Stimulated activated CD8-positive, alpha-beta memory T cell treated with anti-CD3 and anti-CD28 coated beads, Interleukin-15, amount 100 ng/mL, for 4 hours (primary cell): ENCODE results near the gene NPC1L1.
A peak's percentile ranks its signal among the peaks of the same experiment; 100 is the strongest.

Experiments
- DNase-seq, 2 donors: peaks; one replicate each; pipeline ENCODE4 v3.0.0-alpha.2; 2020; ENCODE audit warnings: low read depth in 2 of 2

Gene NPC1L1

GRCh38 chr7:44541028-44541869 lies at the start of gene NPC1L1:
TSS of gene NPC1L1 (minus strand) at chr7:44541330. CDS start at chr7:44541259, 71 bp downstream.
- no peak for DNase-seq

DNA sequence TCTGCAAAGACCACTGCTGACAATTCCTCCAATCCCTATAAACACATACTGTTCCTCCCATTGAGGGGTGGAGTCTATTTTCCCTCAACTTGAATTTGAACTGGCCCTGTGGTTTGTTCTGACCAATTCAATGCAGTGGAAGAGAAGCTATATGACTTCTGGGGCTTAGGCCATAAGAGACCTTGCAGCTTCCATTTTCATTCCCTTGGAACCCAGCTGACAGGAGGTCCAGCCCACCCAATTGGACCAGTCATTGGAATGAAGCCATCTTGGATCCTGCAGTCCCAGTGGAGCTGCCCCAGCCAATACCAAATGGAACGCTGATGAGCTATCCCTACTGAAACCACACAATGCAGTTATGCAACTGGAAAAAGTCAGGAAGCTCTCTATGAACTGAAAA lies 49.8 kb upstream of the NPC1L1 start:
- no peak for DNase-seq

- peak in 1 of 2 donors; percentile 34 for DNase-seq
Observed at GRCh38 chr7:44587843-44588711, 46.9 kb upstream of the NPC1L1 start.

DNA sequence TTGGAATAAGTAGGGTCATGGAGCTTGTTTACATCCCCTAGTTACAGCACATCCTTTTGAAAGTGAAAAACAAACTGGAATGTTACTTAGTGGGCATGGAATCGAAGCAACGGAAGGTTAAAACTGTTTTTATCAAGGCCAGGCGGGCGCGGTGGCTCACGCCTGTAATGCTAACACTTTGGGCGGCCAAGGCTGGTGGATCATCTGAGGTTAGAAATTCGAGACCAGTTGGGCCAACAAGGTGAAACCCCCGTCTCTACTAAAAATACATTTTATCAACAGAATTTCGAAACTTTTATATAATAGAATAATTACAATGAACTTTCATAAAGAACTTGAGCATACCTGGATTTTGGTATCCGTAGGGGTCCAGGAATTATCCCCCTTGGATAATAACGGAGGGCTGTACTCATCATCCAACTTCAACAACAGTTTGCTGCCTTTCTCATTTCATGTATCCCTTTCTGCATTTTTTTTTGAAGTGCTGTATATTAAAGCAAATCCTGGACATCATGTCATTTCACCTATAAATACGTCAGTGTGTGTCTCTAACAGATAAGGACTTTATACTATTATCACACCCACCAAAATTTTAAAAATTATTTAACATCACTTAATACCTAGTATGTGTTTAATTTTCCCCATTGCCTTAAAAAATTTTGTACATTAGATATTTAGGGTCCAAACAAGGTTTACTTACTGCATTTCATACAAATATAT lies 42.2 kb upstream of the NPC1L1 start:
- no peak for DNase-seq

DNA sequence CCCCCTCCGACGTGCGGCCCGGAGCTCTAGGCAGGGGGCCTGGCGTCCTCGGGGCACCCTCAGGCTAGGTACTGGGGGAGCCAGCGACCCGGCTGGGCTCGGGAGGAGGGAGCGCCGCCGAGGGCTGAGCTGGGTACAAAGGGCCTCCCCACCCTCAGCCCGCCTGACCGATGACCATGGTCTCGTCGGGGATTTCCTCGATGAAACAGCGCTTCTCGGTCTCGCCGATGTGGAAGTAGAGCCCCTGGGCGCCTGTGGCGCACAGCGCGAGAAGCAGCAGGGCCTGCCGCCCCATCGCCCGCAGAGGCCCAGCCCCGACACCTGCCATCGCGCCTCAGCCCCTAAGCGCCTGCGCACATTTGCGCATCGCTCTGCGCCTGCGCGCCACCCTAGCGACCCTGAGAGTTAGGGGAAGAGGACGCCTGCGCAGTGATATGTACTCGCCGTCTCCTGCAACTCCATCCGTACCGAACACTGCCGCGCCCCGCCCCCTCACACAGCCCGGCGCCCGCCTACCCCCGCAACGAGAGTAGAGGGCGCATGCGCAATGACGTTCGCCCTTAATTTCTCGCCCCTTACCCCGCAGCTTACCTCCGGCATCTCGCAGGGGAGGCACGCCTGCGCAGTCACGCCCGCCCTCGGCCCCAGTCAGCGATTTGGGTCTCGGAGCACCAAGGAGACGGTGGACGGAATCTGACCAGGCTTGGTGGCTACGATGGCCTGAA lies 40.9 kb upstream of the NPC1L1 start, which contains the start of gene TMED4:
TSS of gene TMED4 (minus strand) at position 353 of the 725 bp plus-strand sequence. CDS start at position 328, 25 bp downstream.
- DNase-seq = peak; percentile 100

- peak in 1 of 2 donors; percentile 13 for DNase-seq
Observed at GRCh38 chr7:44580945-44581878, 40.1 kb upstream of the NPC1L1 start.

GRCh38 chr7:44576228-44576627 lies 35.1 kb upstream of the NPC1L1 start:
- DNase-seq = no peak

- DNase-seq = no peak
Observed at GRCh38 chr7:44575054-44575453, 33.9 kb upstream of the NPC1L1 start.

- DNase-seq = no peak
Observed at GRCh38 chr7:44574287-44574872, 33.2 kb upstream of the NPC1L1 start.

- DNase-seq = peak; percentile 82 to 88
Observed at GRCh38 chr7:44573464-44574286, 32.5 kb upstream of the NPC1L1 start, which contains the start of gene DDX56. TSS of gene DDX56 (minus strand) at chr7:44573908. CDS start at chr7:44573895, 13 bp downstream.

GRCh38 chr7:44572771-44573170 lies 31.6 kb upstream of the NPC1L1 start:
- DNase-seq = no peak

GRCh38 chr7:44569959-44570358 lies 28.8 kb upstream of the NPC1L1 start:
- no peak for DNase-seq

DNA sequence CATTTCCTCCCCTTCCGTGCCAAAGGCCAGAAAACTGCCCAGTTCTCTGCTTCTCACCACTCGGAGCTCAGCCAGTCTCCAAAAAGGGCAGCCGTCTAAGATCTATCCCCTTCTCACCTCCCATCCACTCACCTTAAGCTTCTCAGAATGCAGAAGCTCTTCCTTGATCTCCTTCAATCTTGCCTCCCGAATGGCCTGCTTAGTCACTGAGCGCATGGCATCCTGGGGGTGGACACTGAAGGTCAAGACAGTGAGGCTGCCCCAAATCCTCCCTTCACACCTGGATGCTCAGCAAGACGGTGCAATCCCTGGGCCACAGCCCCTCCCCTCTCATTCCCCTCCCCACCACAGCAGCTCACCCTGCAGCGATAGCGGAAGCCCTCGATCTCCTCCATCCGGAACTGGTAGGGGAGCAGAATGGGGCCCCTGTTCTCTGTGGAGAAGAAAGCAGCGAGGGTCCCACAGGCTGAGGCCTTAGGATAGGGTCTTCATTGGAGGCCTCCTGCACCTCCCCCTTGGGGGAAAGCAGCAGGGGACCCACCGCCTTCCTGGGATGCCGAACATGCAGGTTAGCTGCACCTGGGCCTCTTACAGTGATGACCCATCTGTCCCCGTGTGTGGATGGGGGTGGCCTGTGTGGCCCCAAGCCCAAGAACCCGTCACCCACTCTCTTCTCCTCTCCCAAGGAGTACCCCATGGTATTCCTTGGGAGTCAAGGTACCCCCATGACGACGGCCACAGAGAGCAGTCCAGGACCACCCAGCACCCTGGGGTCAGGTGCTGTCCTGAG lies 27.8 kb upstream of the NPC1L1 start:
- DNase-seq = no peak

GRCh38 chr7:44567884-44568283 lies 26.8 kb upstream of the NPC1L1 start:
- DNase-seq = no peak

DNA sequence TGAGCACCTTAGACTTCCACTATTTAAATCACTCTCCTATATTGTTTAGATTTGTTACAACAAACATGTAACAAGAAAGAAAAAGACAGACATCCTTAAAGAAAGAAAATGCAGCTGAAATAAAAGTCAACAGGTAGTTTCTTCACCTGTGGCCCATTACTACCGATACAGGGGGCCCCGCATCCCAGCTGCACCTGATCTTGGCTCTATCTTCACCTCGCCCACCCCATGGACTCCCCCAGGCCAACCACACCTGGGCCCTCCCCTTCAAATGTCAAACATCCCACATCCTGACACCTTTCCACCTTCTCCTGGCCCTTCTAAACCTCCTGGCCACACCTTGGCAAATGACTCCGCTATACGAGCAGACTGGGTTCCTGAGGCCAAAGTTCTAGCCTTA lies 25.6 kb upstream of the NPC1L1 start:
- DNase-seq = no peak

- no peak for DNase-seq
Observed at GRCh38 chr7:44565795-44566559, 24.8 kb upstream of the NPC1L1 start.
